ENCODE data around the gene APEH.

APEH gene

DNA sequence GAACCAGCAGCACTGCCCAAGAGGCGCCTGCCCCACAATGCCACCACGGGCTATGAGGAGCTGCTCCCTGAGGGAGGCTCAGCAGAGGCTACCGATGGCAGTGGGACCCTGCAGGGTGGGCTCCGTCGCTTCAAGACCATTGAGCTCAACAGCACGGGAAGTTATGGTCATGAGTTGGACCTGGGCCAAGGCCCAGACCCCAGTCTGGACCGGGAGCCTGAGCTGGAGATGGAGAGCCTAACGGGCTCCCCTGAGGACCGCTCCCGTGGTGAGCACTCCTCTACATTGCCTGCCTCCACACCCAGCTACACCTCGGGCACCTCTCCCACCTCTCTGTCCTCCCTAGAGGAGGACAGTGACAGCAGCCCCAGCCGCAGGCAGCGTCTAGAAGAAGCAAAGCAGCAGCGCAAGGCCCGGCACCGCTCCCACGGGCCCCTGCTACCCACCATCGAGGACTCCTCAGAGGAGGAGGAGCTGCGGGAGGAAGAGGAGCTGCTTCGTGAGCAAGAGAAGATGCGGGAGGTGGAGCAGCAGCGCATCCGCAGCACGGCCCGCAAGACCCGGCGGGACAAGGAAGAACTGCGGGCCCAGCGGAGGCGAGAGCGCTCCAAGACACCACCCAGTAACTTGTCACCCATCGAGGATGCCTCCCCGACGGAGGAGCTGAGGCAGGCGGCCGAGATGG is 21.8 kb upstream of the APEH start:
- DNase-seq: no peak

DNA sequence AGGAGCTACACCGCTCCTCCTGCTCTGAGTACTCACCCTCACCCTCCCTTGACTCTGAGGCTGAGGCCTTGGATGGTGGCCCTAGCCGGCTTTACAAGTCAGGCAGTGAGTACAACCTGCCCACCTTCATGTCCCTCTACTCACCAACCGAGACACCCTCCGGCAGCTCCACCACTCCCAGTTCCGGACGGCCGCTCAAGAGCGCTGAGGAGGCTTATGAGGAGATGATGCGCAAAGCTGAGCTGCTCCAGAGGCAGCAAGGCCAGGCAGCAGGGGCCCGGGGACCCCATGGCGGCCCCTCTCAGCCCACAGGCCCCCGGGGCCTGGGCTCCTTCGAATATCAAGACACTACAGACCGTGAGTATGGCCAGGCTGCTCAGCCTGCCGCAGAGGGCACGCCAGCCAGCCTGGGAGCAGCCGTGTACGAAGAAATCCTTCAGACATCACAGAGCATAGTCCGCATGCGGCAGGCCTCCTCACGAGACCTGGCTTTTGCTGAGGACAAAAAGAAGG is 21.2 kb upstream of the APEH start:
- DNase-seq: no peak

DNA sequence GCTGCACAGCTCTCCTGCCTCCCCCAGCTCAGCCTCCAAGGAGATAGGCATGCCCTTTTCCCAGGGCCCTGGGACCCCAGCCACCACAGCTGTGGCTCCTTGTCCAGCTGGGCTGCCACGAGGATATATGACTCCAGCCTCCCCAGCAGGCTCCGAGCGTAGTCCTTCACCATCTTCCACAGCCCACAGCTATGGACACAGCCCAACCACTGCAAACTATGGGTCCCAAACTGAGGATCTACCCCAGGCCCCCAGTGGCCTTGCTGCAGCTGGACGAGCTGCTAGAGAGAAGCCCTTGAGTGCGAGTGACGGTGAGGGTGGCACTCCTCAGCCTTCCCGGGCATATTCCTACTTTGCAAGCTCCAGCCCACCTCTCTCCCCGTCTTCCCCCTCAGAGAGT is 20.5 kb upstream of the APEH start:
- DNase-seq: no peak

DNA sequence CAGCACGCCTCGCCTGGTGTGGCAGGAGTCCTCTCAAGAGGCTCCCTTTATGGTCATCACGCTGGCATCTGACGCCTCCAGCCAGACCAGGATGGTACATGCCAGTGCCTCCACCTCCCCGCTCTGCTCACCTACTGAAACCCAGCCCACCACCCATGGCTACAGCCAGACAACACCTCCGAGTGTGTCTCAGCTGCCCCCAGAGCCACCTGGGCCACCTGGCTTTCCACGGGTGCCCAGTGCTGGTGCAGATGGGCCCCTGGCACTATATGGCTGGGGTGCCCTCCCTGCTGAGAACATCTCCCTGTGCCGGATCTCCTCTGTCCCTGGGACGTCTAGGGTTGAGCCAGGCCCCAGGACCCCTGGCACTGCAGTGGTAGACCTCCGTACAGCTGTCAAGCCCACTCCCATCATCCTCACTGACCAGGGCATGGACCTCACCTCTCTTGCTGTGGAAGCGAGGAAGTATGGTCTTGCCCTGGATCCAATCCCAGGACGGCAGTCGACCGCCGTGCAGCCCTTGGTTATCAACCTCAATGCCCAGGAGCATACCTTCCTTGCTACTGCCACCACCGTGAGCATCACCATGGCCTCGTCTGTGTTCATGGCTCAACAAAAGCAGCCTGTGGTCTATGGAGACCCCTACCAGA is 19.9 kb upstream of the APEH start:
- DNase-seq: no peak

DNA sequence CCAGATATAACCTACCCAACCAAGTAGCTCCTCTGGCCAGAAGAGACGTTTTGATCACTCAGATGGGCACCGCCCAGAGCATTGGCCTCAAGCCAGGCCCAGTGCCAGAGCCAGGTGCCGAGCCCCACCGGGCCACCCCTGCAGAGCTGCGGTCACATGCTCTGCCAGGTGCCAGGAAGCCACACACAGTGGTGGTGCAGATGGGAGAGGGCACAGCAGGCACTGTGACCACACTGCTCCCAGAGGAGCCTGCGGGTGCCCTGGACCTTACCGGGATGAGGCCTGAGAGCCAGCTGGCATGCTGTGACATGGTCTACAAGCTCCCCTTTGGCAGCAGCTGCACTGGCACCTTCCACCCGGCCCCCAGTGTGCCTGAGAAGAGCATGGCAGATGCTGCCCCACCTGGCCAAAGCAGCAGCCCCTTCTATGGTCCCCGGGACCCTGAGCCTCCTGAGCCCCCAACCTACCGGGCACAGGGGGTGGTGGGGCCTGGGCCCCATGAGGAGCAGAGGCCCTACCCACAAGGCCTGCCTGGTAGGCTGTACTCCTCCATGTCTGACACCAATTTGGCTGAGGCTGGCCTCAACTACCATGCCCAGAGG is 19.1 kb upstream of the APEH start:
- DNase-seq: no peak

DNA sequence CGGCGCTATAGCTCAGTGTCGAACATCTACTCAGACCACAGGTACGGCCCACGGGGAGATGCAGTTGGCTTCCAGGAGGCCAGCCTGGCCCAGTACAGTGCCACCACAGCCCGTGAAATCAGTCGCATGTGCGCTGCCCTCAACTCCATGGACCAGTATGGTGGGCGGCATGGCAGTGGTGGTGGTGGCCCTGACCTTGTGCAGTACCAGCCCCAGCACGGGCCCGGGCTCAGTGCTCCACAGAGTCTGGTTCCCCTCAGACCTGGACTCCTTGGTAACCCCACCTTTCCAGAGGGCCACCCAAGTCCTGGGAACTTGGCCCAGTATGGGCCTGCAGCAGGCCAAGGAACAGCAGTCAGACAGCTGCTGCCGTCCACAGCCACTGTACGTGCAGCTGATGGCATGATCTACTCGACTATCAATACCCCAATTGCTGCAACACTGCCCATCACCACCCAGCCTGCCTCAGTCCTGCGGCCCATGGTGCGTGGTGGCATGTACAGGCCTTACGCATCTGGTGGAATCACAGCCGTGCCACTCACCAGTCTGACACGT is 18.3 kb upstream of the APEH start:
- no peak for DNase-seq

DNA sequence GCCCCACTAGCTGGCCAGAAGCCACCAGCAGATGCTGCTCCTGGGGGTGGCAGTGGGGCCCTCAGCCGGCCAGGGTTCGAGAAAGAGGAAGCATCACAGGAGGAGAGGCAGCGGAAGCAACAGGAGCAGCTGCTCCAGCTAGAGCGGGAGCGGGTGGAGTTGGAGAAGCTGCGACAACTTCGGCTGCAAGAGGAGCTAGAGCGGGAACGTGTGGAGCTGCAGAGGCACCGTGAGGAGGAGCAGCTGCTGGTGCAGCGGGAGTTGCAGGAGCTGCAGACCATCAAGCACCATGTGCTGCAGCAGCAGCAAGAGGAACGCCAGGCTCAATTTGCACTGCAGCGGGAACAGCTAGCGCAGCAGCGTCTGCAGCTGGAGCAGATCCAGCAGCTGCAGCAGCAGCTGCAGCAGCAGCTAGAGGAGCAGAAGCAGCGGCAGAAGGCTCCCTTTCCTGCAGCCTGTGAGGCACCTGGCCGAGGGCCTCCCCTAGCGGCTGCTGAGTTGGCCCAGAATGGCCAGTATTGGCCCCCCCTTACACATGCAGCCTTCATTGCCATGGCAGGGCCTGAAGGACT is 17.5 kb upstream of the APEH start:
- DNase-seq: no peak

DNA sequence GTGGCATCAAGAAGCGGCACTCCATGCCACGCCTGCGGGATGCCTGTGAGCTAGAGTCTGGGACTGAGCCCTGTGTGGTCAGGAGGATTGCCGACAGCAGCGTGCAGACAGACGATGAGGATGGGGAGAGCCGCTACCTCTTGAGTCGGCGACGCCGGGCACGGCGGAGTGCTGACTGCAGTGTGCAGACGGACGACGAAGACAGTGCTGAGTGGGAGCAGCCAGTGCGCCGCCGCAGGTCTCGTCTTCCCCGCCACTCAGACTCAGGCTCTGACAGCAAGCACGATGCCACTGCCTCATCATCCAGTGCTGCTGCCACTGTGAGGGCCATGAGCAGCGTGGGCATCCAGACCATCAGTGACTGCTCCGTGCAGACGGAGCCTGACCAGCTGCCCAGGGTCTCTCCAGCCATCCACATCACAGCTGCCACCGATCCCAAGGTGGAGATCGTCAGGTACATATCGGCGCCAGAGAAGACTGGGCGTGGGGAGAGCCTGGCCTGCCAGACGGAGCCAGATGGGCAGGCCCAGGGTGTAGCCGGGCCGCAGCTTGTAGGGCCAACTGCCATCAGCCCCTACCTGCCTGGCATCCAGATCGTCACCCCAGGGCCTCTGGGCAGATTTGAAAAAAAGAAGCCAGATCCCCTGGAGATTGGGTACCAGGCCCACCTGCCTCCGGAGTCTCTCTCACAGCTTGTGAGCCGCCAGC is 16.8 kb upstream of the APEH start:
- no peak for DNase-seq

DNA sequence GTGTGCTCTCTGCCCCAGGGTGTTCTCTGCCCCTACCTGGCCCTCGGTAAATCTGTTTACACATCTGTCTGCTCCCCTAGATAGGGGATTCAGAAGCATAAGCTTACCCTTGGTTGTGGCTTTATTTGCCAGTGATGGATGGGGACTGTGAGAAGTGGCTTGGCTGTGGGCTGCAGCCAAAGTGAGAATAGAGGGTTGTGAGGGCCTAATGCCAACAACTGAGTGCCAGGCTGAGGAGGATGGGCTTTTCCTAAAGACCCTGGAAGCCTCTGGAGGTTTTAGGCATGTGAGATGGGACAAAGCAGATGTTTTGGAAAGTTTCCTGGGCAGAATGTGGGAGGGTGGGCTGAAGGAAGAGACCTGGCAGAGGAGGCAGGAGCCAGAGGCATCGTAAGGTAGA is 15.4 kb upstream of the APEH start:
- DNase-seq: no peak

DNA sequence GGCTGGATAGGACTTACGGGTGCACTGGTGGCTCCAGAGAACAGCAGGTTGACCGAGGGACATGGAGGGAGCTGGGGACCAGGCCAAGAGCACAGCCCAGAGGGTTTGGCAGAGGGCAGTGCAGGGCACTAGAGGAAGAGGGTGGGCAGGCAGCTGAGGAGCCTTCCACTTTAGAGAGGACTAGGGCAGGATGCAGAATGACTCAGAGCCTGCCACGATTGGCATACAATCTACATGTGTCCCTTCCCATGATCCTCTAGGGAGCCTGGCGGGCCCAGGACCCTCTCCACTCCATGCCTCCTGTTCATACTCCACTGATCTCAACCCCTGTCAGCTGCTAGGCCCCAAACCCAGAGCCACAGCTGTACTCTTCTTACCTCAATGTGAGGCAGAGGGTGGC is 14.4 kb upstream of the APEH start:
- no peak for DNase-seq

DNA sequence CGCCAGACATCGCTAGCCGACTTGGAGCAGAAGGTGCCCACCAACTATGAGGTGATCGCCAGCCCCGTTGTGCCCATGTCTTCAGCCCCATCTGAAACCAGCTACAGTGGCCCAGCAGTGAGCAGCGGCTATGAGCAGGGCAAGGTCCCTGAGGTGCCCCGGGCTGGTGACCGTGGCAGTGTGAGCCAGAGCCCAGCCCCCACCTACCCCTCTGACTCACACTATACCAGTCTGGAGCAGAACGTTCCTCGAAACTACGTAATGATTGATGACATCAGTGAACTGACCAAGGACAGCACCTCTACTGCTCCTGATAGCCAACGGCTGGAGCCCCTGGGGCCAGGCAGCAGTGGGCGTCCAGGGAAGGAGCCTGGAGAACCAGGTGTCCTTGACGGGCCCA is 12.9 kb upstream of the APEH start:
- no peak for DNase-seq

DNA sequence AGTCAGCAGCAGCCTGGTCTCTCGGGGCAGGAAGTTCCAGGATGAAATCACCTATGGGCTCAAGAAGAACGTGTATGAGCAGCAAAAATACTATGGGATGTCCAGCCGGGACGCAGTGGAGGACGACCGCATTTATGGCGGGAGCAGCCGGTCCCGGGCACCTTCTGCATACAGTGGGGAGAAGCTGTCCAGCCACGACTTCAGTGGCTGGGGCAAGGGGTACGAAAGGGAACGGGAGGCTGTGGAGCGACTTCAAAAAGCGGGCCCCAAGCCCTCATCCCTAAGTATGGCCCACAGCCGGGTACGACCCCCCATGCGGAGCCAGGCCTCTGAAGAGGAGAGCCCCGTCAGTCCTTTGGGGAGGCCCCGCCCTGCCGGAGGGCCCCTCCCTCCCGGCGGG is 12.1 kb upstream of the APEH start:
- no peak for DNase-seq

DNA sequence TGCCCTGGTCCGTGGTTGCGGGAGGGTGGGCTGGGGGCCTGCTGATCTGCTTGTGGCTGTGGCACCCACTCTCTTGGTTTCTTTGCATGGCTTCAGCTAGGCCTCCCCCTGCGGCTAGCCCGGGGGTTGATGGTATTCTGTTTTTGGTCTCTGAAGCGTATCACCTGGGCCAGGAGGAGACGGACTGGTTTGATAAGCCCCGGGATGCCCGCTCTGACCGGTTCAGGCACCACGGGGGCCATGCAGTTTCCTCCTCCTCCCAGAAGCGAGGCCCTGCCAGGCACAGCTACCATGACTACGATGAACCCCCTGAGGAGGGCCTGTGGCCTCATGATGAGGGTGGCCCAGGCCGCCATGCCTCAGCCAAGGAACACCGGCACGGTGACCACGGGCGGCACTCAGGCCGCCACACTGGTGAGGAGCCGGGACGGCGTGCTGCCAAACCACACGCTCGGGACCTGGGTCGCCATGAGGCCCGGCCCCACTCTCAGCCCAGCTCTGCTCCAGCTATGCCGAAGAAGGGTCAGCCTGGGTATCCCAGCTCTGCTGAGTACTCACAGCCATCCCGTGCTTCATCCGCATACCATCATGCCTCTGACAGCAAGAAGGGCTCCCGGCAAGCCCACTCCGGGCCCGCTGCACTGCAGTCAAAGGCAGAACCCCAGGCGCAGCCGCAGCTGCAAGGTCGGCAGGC is 11.3 kb upstream of the APEH start:
- no peak for DNase-seq

DNA sequence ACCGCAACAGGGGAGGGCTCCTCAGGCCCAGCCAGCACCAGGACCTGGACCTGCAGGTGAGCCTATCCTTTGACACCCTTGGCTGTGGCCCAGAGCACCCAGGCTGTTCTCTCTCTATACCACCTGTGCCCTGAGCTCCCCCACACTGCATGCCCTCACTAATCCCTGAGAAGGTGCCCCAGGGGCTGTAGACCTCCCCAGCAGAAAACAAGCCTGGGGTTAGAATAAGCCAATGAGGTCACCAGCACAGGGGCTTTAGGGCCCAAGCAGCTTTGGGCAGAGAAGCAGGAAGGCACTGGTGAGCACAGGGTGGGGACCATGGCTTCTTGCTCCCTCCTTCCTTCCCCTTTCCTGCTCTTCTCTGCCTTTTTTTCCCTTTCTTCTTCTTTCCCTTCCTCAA is 10.3 kb upstream of the APEH start:
- DNase-seq: no peak

DNA sequence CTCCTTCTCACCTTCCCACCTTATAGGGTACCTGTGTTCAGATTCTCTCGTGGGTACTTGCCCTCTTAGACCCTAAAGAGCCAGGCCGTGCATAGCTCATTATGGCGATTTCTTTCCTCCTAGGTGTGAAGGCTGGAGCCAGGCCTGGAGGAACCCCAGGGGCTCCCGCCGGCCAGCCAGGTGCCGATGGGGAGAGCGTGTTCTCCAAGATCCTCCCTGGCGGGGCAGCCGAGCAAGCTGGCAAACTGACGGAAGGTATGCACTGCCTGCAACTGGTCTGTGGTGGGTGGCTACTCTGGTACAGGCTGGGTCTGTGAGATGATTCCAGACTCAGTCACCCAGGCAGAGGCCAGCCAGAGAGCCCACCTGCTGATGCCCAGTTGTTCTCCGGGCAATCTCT is 9.9 kb upstream of the APEH start:
- no peak for DNase-seq

DNA sequence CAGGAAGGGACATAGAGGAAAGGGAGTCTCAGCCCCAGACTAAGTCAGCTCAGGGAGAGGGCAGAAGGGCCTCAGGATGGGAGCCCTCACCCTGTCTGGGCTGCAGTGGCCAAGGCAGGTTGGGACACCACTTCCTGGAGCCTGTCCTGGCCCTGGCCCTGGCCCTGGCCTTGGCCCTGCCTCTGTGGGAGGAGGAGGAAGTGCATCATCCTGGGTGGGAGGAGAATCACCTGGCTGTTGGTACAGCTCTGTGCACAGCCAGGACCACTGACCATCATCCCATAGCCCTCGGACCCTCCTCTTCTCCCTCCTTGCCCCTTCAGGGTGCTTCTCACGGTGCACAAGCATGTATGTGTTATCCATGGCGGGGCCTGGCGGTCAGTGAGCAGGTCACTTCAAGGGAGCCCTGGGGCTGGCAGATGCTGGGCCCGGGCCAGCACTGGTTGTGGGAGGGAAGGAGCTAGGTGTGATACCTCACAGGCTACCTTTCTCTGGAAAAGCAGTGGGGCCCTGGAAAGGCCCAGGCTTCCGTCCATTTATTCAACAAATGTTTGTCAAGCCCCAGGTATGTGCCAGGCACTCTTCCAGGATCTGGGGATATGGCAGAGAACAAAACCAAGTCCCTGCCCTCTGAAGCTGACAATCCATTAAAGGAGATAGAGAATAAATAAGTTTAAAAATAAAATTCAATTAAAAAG is 8.2 kb upstream of the APEH start:
- no peak for DNase-seq

DNA sequence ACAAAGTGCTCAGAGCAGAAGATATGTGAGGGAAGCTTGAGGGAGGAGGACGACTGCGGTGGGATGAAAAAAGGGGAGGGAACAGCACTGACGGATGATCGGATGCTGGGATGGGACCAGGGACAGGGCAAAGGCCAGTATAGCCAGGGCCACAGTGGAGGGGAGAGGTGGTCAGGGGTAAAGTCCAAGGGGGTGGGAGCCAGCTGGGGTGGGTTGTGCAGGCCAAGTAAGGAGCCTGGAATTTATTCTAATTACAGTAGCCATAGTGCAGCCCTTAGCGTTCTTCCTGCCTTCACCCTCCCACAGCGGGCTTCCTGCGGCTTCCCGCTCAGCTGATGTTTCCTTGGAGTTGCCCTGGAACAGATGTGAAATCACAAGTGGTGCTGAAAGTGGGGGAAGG is 7.6 kb upstream of the APEH start:
- DNase-seq: no peak

DNA sequence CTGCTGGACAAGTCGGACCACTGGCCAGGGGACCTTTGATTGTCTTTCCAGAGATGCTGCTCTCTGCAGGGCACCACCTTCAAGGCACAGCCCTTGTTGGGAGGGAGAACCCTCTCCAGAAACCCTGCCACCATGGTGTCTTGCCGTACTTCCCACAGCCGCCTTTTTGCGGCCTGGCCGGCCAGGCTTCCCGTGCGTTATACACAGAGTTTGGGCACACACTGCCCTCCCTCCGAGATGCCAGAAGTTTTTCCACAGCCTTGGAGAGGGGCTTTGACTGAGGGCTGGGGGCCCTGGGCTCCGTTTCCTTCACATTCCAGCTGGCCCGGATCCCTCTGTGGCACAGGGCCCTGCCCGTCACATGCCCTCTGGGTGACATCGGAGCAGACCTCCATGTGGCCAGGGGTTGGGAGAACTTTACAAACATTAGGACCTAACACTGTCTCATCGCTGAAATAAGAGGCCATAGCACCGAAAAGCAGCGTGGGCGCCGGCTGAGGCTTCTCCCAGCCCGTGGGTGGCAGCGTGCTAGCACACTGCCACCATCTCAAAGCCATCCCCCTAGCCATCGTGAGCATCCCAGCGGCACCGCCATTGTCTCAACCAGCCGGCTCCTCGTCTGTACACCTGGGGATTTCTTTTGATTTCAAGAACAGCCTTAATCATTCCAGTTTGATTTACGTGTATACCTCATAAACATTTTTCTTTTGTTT is 6.3 kb upstream of the APEH start:
- no peak for DNase-seq

DNA sequence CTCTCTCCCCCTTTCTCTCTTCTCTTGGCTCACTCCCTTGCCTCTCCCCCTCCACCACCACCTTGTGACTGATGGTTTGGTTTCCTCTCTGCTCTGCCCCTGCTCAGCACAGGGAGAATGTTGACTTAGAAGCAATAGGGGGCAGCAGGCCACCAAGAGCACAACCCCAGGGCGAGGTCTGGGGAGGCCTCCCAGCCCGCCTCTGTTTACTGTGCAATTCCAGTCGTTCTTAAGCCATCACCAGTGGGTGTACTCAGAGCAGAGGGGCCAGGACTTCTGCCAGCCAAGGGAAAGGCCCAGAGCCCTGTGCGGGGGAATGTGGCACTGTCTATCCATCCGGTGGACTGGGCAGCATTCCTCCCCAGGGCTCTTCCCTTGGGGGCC is 5.7 kb upstream of the APEH start:
- DNase-seq: no peak

DNA sequence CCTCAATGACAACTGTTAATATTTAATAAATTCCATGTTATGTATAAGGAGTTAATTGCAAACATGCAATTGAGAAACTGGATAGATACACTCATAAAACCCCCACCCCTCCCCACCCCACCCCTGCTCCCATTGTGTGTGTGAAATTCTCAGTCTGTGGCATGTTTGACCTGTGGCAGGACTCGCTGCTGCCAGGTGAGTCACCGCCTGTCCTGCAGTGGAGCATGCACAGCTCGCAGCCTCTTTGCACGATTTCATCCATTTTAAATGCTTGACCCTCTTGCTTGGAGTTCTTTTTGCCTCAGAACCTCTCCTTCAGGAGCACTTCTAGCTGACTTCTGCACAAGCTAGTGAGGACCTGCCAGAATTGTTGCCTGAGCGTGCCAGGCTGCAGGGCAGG is 5.3 kb upstream of the APEH start:
- no peak for DNase-seq

DNA sequence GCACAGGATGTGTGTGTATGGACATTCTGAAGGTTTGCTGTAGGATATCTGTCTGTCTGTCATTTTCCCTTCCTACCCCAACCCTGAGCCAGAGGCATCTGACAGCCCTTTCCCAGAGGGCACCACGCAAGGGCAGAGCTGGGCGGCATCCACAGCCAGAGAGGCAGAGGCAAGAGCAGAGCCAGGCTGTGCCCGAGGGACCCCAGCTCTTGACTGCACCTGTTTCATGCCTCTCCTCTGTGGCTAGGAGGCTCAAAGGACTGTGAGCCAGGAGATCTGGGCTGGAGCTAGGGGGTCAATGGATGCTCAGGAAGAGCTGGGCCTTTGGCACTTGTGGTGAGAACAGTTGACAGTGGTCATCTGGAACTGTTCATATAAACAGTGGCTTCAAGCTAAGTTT is 4.8 kb upstream of the APEH start:
- no peak for DNase-seq

All from GOT3 (cell line).